HG03060 (cell line): Measurements from ENCODE around the gene GLIS1.

Experiments used
- ATAC-seq: cut with Tn5 transposase; IDR thresholded peaks from one replicate; pipeline ENCODE4 v1.9.1; 2021; ENCODE audit warnings: low read depth, moderate number of reproducible peaks; ENCODE audit not compliant: unreplicated experiment

GLIS1 gene

DNA sequence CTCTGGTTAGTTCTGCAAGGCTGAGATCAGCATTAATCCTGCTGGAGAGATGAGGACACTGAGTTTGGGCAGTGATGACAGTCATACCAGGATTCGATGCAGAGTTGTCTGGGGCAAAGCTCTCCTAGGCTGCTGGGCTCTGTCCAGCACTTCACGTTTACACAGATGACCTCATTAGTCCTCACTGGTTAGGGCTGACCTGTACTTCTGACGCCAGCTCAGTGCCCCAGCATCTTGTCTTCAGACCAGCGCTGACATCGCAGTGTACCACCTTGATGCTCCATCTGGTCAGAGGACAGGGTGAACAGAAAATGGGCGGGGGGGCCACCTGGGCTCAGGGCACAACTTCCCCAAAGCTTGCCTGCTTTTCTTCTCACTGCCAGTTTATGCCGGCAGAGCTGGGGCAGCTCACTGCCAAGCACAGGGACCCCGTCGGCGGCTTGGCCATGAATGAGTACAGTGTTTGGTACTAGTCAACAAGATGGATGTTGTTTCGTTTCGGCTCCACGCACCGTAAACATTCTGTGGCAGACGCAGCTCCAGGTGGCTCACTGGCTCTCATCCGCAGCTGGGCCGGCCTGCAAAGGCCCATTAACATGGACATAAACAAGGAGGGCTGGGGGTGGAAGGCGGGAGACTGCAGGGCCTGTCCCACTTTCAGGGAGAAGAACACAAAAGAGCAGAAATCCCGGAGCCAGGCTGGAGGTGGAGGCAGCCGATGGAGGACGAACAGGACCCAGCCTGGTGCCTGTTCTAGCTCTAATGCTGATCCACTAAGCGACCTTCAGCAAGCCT is 118.7 kb downstream of the GLIS1 start:
- no peak for ATAC-seq

DNA sequence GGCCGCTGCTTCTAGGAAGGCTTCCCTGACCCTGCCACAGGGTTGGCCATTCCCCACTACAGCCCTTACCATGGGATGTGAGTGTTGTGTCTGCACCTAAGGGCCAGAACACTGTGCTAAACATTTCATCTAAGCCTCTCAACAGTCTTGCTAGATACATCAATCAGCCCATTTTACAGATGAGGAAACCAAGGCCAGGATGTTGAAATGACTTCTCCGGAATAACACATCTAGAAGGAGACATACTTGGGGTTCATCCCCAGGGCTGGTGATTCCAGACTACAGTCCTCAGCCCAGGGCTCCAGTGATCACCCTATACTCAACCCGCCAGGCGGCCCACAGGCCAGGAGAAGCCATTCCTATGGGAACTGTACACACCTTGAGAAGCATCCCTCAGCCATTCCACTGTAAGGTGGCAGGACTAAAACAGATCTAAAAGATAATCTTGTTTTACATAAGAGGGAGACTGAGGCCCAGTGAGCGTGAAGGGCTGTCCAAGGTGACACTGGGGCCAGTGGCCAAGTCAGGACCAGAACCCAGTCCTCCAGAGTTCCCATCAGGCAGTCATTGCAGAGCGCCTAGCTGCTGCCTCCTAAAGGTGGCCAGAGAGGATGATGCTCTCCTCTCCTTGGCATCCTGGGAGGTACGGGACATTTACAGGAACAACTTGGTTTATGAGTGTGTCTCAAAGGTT is 119.5 kb downstream of the GLIS1 start:
- ATAC-seq, result no peak

DNA sequence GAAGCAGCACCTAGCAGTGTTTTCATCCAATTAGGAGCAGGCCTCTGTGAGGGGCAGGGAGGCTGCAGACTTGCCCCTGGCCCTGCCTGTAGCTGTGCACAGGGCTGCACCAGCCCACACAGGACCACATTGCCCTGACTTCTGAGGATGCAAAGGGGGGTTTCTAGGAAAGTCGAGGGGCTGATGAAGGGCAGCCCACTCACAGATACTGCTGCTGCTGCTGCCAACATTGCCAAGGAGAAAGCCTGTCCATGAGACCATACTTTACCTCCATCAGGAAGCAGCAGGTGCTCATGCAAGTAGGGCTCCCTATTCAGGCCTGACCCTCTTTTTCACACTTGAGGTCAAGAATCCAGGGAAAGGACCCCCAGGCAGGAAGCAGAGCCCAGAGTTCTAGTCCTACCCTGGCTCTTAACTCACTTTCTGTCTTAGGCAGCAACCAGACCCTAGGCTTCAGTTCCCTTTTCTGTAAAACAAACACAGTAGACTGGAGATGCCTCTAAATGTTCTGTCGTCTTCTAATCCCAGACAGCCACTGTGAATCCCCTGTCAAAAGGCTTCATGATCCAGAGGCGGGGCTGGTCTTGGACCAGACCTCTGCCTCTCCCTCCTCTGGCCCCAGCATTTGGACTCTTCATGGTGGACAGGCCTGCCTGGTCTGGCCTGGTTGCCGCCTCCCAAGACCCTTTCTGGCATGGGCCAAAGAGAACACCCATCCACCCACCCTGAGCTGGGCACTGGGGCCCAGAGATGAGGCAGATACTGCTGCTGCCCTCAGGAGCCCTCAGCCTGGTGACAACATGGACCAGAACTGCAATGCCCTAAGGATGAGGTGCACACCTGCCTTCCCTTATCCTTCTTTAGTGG is 120.2 kb downstream of the GLIS1 start:
- no peak for ATAC-seq

DNA sequence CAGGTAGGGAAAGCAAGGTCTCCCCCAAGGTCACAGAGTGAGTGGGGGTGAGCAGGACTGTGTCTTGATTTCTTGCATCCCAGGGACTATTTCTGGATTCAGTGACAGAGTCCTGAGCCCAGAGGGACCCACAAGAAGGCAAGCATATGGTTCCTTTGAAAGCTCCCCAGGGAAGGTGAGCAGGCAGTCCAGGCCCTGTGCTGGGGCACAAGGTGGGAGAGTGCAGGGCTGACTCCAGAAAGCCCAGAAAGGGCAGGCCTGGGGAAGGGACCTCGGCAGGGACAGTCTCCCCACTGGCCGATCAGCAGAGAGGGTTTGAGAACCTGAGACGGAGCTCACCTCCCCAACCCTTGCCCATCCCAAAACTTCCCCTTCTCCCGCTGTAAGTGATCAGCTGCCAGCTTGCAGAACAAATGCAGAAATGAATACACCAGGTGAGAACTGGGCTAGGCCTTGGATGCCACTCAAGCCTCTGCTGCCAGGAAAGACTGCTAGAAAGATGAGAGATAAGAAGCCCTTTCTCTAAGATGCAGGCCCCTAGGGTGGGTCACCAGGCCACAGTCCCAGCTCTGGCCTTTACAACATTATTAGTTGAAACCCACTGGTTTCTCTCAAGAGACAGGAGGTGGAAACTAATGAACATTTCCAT is 121.0 kb downstream of the GLIS1 start:
- ATAC-seq, result no peak

DNA sequence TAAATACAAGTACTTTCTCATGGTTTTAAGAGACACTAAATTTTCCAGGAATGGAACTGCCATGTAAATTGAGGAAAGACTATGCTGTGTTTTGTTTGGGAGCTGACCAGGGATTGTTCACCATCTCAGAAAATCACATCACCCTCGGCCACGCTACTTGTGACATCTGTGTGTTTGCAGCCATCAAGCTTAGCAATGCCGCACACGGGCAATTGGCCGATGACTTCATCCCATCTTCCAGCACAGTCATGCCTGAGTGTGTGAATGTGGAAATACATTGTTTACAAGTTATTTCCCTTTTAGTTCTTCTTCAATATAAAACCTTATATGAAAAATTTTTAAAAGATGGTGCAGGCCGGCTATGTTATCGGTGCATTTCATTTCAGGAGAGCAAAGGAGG is 121.6 kb downstream of the GLIS1 start:
- no peak for ATAC-seq

DNA sequence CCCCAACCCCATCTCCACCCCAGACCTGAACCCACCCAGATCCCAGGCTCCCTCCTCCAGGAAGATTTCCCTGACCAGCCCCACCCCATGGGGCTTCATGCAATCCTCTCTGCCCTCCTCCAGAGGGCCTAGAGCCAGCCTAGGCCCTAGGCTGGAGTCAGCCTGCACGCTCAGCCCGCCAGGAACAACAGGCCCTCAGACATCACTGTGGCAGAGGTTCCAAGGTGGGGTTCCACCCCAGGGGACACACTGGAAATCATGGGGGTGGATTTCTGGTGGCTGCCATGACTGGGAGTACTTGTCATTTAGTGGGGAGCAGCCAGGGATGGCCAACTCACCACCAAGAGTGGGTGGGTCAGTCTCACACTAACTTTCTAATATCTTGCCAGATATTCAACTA is 122.0 kb downstream of the GLIS1 start:
- no peak for ATAC-seq

DNA sequence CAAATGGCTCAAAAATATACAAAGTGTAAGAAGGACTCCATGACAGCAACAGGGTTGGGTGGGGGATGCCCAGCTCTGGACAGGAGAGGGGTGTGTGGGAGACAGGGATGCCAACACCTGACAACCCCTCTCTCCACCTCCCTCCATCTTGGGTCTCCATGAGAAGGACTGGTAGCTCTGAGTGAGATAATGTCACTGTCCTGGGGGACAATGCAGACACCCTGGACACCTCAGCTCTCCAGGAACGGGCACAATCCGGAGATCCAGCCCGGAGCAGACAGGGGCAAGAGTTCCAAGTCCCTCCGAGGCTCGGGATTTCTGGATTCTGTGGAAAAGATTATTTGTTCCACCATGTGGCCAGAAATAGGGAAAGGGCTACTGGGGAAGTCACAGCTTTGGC is 122.5 kb downstream of the GLIS1 start:
- no peak for ATAC-seq

DNA sequence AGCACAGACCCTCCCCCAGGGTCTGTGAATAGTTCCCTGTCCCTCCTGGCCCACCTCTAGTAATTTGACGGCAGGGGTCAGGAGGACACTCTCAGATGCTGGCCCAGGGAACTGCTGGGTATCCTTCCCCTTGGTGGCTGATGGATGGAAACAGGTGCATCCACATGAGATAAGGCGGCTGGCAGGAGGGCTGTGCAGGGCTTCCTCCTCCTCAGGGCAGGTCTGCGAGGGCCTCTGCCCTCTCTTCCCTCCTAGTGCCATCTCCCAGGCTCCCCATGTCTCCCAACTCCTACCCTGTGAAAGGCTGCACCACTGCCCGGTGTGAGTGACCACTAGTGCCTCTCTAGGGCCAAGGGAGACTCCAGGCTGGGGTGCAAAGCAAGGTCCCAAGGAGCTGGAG is 123.9 kb downstream of the GLIS1 start:
- ATAC-seq, result no peak

DNA sequence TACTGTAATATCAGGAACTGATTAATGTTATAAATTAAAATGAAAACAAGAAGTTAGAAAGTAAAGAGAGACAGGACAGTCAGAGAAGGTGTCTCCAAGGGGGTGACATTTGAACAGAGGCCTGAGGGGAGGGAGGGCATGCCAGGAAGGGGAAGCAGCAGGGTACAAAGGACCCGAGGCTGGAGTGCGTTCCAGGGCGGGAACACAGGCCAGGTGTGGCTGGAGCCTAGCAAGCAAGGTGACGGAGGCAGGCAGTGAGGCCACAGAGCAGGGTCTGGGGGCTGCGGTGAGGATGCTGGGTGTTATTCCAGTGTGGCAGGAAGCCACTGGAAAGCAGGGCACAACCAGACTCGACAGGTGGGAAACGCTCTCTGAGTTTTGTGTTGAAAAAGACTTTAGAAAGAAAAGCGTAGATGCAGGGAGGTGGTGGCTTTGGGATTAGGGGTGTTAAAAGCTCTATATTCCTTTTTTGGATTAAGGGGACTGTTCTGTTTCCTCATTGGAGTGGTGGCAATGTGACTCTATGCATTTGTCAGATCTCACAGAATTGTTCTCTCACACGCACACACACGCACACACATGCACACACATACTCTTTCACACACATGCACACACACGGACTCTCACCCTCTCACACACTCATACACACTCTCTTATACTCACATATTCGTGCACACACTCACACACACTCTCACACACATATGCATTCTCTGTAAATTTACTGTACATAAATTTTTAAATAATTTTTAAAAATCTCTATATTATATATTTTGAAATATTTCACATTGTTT is 124.5 kb downstream of the GLIS1 start:
- ATAC-seq, result no peak

DNA sequence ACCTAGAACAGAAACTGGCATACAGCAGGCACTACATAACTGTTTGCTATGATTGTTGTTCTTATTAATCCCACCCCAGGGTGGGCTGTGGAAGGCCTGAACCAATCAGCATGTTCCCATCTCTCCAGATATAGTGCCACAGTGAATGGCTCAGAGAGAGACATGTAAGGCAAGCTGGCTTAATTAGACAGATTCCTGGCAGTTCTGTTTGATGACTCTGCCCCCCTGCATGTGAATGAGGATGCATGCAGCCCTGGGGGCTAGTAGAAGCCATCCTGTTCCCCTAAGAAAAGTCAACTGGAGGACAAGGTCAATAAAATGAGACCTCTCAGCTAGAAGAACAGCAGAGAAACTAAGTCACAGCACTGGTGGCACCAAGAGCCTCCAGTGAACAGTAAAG is 130.3 kb downstream of the GLIS1 start:
- ATAC-seq, result no peak

DNA sequence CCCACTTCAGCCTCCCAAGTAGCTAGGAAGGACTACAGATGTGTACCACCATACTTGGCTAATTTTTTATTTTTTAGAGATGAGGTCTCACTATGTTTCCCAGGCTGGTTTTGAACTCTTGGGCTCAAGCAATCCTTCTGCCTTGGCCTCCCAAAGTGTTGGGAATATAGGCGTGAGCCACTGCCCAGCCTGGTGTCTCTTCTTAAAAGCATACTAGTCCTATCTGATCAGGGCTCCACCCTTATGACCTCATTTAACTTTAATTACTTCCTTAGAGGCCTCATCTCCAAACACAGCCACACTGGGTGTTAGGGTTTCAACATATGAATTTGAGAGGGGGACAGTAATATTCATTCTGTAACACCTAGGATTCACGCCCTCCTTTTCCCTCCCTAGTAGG is 130.9 kb downstream of the GLIS1 start:
- no peak for ATAC-seq

DNA sequence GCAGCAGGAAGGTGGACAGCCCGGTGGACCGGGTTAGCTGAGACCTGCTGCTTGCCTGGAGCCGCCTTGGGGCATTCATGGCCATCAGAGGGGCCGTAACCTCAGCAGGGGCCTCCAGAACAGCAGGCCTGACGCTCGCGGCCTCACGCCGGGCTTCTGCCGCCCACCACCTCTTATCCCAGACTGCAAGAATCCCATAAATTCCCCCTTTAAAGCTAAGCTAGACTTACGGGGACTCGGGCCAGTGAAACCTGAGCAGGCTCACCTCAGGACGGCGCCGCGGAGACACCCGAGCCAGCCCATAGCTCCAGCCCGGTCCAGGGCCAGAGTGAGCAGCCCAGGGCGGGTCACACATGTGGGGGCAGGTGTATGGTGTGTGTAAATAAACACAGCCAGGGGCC is 132.3 kb downstream of the GLIS1 start:
- ATAC-seq, result no peak

DNA sequence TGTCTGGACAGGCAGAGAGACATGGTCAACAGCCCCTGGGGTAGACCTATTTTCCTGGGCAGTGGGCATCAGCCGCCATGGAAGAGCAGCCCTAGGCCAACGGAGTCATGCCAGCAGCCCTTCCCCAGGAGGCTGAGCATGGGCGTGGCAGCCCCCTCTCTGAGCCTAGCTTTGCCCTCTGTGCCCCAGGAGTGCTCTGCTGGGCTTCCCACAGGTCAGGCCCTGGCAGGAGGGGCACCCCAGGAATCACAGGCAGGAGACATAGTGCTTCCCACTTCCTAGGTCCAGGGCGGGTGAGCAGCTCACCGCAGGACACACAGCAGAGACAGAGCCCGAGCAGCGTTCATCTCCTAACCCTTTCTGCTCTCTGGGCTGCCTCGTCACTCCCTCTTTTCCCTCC is 132.8 kb downstream of the GLIS1 start:
- ATAC-seq, result no peak

DNA sequence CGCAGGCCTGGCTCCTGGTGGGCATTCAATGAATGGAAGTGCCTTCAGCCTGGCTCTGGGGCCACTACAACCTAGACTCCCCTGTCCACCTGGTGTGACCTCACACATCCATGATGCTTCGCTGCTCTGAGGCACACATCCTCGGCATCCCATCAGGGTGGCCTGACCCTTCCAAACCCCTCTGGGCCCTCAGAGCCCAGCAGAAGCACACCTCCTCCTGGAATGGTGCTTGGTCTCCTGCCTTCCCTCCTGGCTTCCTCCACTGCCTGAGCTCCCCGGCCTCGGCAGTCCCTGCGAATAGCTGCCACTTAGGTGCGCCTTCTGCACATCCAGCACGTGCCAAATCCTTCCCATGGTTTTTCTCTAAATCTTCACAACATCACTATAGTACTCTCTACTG is 133.8 kb downstream of the GLIS1 start:
- no peak for ATAC-seq

DNA sequence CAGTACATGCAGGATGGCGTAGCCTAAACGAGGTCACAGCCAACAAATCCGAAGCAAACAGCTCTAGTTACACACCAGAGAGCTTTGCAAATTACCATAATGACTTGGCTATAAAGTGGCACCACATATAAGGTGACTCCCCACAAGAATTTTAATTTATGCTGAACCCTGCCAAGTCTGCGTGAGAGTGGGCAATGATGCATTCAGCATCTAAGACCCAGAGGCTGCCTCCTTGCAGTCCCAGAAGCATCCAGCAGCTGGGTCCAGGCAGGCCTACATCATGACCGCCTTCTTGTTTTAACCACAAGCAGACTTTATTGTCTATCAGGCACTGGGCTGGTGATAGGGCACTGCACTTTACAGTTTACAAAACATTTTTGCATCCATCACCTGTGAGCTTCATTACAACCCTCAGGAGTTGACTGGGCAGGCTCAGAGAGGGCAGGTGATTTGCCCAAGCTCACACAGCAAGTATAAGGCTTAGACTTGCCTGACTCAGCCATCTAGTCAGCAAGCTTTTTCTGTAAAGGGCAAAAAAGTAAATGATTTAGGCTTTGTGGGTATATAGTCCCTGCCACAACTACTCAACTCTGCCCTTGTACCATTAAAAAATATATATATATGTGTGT is 134.6 kb downstream of the GLIS1 start:
- ATAC-seq, result no peak

DNA sequence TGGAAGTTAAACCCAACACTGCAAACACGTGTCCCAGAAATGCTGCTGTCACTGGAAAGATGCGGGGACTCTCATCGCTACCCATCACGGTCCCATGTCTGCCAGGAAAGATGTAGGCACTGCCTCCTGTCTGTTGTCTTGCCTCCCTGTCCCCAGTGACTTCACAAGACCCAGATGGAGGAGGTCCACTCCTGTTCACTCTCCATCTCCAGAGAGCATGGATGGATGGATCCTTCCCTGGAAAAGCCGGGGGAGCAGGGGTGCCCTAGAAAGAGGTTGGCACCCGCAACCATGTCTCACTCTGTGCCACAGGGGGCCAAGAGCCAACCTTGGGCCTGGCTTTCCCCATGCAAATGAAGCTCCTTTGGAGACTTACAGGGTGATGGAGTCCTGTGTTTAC is 135.5 kb downstream of the GLIS1 start:
- ATAC-seq, result no peak

DNA sequence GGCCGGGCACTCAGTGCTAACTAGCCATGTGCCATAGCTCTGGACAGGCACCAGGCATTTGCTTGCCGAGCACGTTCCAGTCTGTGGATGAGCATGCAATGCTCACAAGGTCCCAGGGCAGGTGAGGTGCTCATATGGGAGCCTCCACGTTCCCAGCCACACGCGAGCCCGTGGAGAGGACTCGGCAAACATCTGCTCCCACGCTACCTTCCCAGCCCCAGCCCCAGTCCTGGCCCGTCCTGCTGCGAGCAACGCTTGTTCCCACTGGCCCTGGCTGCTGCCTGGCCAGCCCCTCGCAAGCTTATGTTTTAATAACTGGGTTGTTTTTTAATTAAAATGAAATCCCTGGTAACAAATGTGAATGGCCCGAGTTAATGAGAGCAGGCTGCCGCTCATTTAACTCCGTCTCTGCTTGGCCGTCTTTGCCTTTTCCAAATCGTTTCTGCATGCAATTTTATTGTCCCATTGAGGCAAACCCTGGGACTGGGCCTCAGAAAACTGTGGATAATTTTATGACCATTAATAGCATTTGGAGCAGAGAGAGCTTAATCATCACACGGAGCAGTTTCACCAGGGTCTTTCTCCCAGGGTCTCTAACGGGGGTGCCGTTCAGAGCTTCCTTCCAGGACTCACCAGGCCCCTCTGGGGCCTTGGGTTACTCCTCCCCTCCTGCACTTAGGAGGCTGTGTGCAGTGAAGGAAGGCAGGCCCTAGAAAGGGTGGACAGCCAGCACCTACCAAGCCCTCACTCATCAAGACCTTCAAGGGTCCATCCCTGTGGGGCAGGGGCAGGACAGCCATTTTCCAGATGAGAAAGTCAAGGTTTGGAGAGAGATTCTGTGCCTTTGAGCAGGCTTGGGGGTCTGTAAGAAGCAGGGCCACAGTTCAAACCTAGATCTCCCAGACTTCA is 136.8 kb downstream of the GLIS1 start:
- ATAC-seq, result no peak

DNA sequence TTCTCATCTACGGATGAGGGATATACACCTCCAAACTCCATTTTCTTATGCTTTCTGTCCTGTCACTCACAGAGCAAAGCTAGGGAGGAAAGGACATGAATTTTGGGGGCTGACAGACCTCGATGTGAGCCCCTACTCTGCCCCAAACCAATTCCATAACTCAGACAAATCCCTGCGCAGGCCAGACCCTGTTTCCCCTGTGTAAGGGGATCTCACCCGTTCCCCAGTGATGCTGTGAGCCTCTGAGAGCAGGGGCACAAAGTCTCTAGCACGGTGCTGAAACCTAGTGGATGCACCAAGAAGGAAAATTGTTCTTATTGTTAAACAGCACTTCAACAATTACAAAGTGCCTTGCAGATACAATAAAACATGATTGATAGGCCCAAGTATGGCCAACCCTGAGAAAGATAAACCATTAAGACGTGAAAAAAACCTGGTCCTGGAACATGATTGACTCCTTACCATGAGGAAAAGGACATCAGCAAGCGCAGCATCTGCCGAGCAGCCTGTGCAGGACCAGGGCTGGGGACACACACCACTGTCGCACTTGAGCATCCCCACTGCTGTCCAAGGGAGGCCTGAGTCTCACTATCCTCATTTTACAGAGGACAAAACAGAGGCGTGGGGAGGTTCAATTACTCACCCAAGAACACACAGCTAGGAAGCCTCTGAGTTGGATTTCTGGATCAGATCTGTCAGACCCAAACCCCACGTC is 137.8 kb downstream of the GLIS1 start:
- ATAC-seq, result no peak
